GM23338 (cell line): ENCODE measurements around the gene CCDC85B. TPM values are rescaled to one million over a fixed set of nuclear protein-coding genes. Genes with fewer than 3 reads are reported as not detected.

Source experiments
- ATAC-seq: fragments of 200-7000 bp; cut with Tn5 transposase; 3 replicates; pipeline ENCODE4 v1.9.1; 2020
- DNase-seq: peaks from one replicate; pipeline ENCODE4 v3.0.0-alpha.2; 2015; ENCODE audit warnings: low spot score
- H2AFZ ChIP-seq: fragments of 200-600 bp; sonication (generic); 2 replicates; pipeline ENCODE4 v1.8.0; 2016; ENCODE audit warnings: antibody characterized with exemption, mild to moderate bottlenecking, moderate library complexity
- H3F3A ChIP-seq: fragments of 200-600 bp; sonication (generic); replicated peaks from 2 replicates; pipeline ENCODE4 v1.8.0; 2017; ENCODE audit warnings: antibody characterized with exemption, mixed run types, low read depth
- H3K27ac ChIP-seq: fragments of 200-600 bp; sonication (generic); 2 replicates; pipeline ENCODE4 v1.6.1; 2016; ENCODE audit warnings: low read depth
- H3K27me3 ChIP-seq: fragments of 200-600 bp; sonication (generic); 2 replicates; pipeline ENCODE4 v1.8.0; 2016; ENCODE audit warnings: mild to moderate bottlenecking, mixed run types, moderate library complexity; ENCODE audit not compliant: insufficient read depth
- H3K36me3 ChIP-seq: fragments of 200-600 bp; sonication (generic); 2 replicates; pipeline ENCODE4 v1.8.0; 2016; ENCODE audit warnings: mild to moderate bottlenecking; ENCODE audit not compliant: insufficient read depth
- H3K4me1 ChIP-seq: fragments of 200-600 bp; sonication (generic); 2 replicates; pipeline ENCODE4 v1.8.0; 2016; ENCODE audit warnings: mild to moderate bottlenecking, moderate library complexity; ENCODE audit not compliant: insufficient read depth
- H3K4me2 ChIP-seq: fragments of 200-600 bp; sonication (generic); 2 replicates; pipeline ENCODE4 v1.7.1; 2017; ENCODE audit warnings: mixed run types
- H3K4me3 ChIP-seq: fragments of 200-600 bp; sonication (generic); 2 replicates; pipeline ENCODE4 v1.6.1; 2016; ENCODE audit warnings: mixed run types
- H3K79me2 ChIP-seq: fragments of 200-600 bp; sonication (generic); replicated peaks from 2 replicates; pipeline ENCODE4 v1.8.0; 2017; ENCODE audit warnings: mild to moderate bottlenecking; ENCODE audit not compliant: insufficient read depth
- H3K9me2 ChIP-seq: fragments of 200-600 bp; sonication (generic); 2 replicates; pipeline ENCODE4 v1.8.0; 2017; ENCODE audit not compliant: insufficient read depth
- H4K20me1 ChIP-seq: fragments of 200-600 bp; sonication (generic); replicated peaks from 2 replicates; pipeline ENCODE4 v1.8.0; 2017; ENCODE audit warnings: mild to moderate bottlenecking; ENCODE audit not compliant: insufficient read depth
- H3K27ac Mint-ChIP-seq: 2 replicates; pipeline ENCODE4 v1.8.0; 2020; ENCODE audit warnings: inconsistent platforms, mild to moderate bottlenecking, moderate library complexity, mixed read lengths
- H3K27me3 Mint-ChIP-seq: 3 replicates; pipeline ENCODE4 v1.8.0; 2022; ENCODE audit warnings: low read depth, mild to moderate bottlenecking, moderate library complexity, mixed read lengths, inconsistent platforms; ENCODE audit not compliant: insufficient read depth, poor library complexity
- H3K36me3 Mint-ChIP-seq: 3 replicates; pipeline ENCODE4 v1.8.0; 2021; ENCODE audit warnings: low read depth, mild to moderate bottlenecking, inconsistent platforms, moderate library complexity, mixed read lengths
- H3K4me1 Mint-ChIP-seq: 3 replicates; pipeline ENCODE4 v1.8.0; 2020; ENCODE audit warnings: mild to moderate bottlenecking, inconsistent platforms, mixed read lengths
- H3K4me3 Mint-ChIP-seq: 3 replicates; pipeline ENCODE4 v1.8.0; 2021; ENCODE audit warnings: moderate library complexity, mild to moderate bottlenecking, inconsistent platforms, mixed read lengths
- H3K9me3 Mint-ChIP-seq: 3 replicates; pipeline ENCODE4 v1.8.0; 2020; ENCODE audit warnings: moderate library complexity, mild to moderate bottlenecking, inconsistent platforms, mixed read lengths
- CREB1 ChIP-seq: fragments of 250-450 bp; sonication (Bioruptor Pico); IDR thresholded peaks from 2 replicates; pipeline ENCODE4 v1.5.0; 2020; ENCODE audit warnings: low read depth, mild to moderate bottlenecking, moderate library complexity
- CTCF ChIP-seq, 2 experiments: fragments of 200-600 bp in 1 of 2; sonication (generic) in 1 of 2; conservative IDR thresholded peaks; 2 replicates each; pipeline versions ENCODE4 v1.5.1 to v1.6.1; 2016 to 2017; ENCODE audit warnings: antibody characterized with exemption in 2 of 2, low read depth in 2 of 2, mild to moderate bottlenecking in 2 of 2, moderate library complexity in 1 of 2
- ETS1 ChIP-seq: IDR thresholded peaks from 2 replicates; pipeline ENCODE4 v1.6.1; 2016; ENCODE audit warnings: antibody characterized with exemption
- EZH2phosphoT487 ChIP-seq: fragments of 200-600 bp; sonication (generic); IDR thresholded peaks from one replicate; pipeline ENCODE4 v1.8.1; 2018; ENCODE audit warnings: antibody characterized with exemption; ENCODE audit not compliant: unreplicated experiment
- JUNB ChIP-seq: IDR thresholded peaks from one replicate; pipeline ENCODE4 v1.6.1; 2016; ENCODE audit warnings: antibody characterized with exemption; ENCODE audit not compliant: unreplicated experiment
- NANOG ChIP-seq: IDR thresholded peaks from 2 replicates; pipeline ENCODE4 v1.6.1; 2016; ENCODE audit warnings: antibody characterized with exemption, borderline replicate concordance
- REST ChIP-seq: IDR thresholded peaks from one replicate; pipeline ENCODE4 v1.6.1; 2018; ENCODE audit warnings: antibody characterized with exemption; ENCODE audit not compliant: unreplicated experiment
- STAT1 ChIP-seq: IDR thresholded peaks from one replicate; pipeline ENCODE4 v1.6.1; 2016; ENCODE audit warnings: antibody characterized with exemption; ENCODE audit not compliant: unreplicated experiment
- ZNF114 ChIP-seq: fragments of 250-450 bp; sonication (Bioruptor Pico); IDR thresholded peaks from 2 replicates; pipeline ENCODE4 v1.5.0; 2020; ENCODE audit warnings: mild to moderate bottlenecking, moderate library complexity
- ZNF462 ChIP-seq: fragments of 250-450 bp; sonication (Bioruptor Pico); IDR thresholded peaks from 2 replicates; pipeline ENCODE4 v1.5.0; 2020; ENCODE audit warnings: mild to moderate bottlenecking, moderate library complexity
- polyA plus RNA-seq: library from polyadenylated mRNA; unstranded; fragments of >200 nt; fragmentation: Nextera tagmentation; extraction: Ambion mirVana; gene quantifications from 2 replicates; pipeline ENCODE4 v1.2.1, GENCODE V29; 2016
- total RNA-seq: library from RNA; depleted of rRNA; stranded (reverse); fragments of >200 nt; shearing (Covaris generic); gene quantifications from 2 replicates; pipeline ENCODE4 v1.2.3, GENCODE V29; 2014

The CCDC85B gene
- total and polyA plus RNA-seq, 2 experiments from 2014 or later: 54.5 to 66.3 TPM

GRCh38 chr11:65895482-65895981 lies 5.1 kb downstream of the CCDC85B start:
- H3K36me3 ChIP-seq: no peaks in the 10 kb centered on the region
- H3K27ac Mint-ChIP-seq: no peak overlapping the region
- no peak overlapping the region for H3K4me2 ChIP-seq
- ATAC-seq: no peak
- peaks cover 19% of the 10 kb centered on the region for H3K4me1 ChIP-seq
- DNase-seq: no peak
- no peak overlapping the region for H2AFZ ChIP-seq
- no peak overlapping the region for H3K4me3 ChIP-seq
- peaks cover 4% of the 10 kb centered on the region for H3K79me2 ChIP-seq
- no peaks in the 10 kb centered on the region for H3K9me2 ChIP-seq
- H3F3A ChIP-seq: peaks cover 15% of the 10 kb centered on the region
- TF ChIP-seq REST (no peak), STAT1 (no peak), ZNF462 (no peak), JUNB (no peak), ZNF114 (no peak), EZH2phosphoT487 (no peak), CREB1 (CRISPR knock-in tag) (no peak), ETS1 (no peak), NANOG (no peak), CTCF (conservative IDR thresholded peaks at IDR 0.05; ENCODE audit: low read depth in 2 of 2) (no peak)
- H3K27ac ChIP-seq: no peak overlapping the region
- H4K20me1 ChIP-seq: peaks cover 7% of the 10 kb centered on the region
- H3K9me3 Mint-ChIP-seq: peaks cover 2% of the 10 kb centered on the region; the same call in 1 of the 3 replicates
- H3K4me3 Mint-ChIP-seq: no peak overlapping the region; the same call in 2 of the 3 replicates
- peaks cover 34% of the 10 kb centered on the region for H3K27me3 ChIP-seq
- H3K36me3 Mint-ChIP-seq: peaks cover 9% of the 10 kb centered on the region
- H3K4me1 Mint-ChIP-seq: peaks cover 22% of the 10 kb centered on the region
- H3K27me3 Mint-ChIP-seq: peaks cover 40% of the 10 kb centered on the region
